Measurements from ENCODE around the gene METTL13.

The METTL13 gene

GRCh38 chr1:171803461-171804022, 22.1 kb downstream of the METTL13 start:
- no peak for DNase-seq

- DNase-seq: no peak
These were observed 24.1 kb downstream of the METTL13 start for GRCh38 chr1:171805395-171806115.

DNA sequence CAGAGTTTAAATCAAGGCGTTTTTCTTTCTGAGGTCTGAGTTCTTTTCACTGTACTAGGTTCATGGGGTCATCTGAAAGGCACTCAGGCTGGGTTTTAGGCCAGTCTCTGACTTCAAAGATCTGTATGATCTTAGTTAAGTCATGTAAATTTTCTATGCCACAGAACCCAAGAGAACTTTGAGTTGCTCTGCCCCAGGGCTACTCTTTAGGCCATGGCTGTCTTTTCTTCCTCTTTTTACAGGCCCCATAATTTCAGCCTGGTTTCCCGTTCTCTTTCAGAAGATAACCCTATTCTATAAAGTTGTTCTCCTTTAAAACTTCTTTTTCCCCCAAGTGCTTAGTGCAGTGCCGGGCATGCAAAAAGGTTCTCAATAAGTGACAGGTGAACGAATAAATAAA, 26.1 kb downstream of the METTL13 start:
- no peak for DNase-seq

DNA sequence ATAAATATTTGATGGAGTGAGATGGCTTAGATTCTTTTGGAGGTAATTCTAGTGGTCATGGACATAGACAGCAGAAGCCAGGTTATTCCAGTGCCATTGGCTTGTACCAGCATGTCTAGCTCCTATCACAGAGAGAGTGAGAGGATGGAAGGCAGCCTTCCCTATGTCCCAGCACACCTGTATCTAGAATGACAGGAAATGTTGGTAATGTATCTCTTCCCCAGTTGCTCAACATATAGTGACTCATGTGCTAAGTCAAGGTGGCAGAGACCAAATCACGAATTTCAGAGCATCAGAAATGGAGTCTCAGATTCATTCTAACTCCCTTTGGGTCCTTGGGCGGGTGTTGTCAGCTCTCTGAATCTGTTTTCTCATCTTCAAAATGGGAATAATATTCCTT, 28.4 kb downstream of the METTL13 start:
- DNase-seq: no peak

DNA sequence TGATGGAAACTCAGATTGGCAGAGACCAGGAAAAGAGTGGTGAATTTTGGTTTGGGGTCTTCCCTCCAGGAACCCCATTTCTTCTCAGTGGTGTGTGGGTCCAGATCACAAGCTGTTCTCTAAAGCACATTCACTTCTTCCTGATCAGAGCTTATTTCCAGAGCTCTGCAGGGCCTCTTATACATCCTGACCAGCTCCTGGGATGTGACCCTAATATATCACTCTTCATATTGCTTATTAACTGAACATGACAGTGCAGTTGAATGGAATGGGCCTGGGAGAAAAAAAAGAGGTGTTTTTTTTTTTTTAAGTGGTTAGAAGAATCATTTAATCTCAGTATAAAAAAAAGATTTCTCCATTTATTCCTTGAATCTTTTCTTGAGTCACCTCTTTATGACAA, 30.2 kb downstream of the METTL13 start:
- DNase-seq: no peak

DNA sequence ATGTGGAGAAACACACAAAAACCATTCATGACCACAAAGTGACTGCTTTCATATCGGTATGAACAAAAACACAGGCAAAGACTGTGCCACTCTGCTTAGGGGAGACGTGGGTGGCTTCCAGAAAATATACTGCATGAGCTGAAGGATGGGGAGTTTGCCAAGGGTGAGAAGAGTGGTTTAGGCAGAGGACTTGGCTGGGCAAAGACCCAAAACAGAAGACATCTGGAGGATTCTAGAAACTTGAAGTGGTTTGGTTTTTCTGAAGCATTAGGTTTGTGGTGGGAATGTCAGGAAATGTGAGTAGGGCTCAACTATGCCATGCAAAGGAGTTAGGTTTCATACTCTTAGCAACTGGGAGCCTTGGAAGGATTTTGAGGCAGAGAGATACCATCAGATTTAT, 33.2 kb downstream of the METTL13 start:
- no peak for DNase-seq

DNA sequence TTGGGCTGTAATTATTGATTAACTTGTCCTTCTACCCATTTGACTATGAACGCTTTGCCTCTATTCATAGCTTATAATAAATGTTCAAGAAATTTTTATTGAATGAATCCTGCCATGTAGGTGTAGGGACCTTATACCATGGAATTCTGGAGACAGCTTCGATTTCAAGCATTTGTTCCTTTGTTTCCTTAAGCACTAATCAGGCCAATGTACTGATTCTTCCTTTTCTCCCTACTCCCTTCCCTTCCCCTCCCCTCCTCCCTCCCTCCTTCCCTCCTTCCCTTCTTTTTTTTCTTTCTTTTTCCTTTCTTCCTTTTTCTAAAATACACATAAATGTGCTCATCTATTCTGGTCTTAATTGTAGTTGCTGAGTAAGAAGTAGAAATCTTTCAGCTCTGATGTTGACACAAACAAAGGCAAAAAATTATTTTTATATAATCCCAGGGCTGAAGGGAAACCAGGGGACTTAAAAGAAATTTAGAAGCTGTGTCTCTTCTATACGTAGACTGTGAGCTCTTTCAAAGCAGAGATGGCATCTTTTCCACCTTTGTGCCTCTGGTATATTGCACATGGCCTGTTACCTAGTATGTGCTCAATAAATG, 34.9 kb downstream of the METTL13 start:
- no peak for DNase-seq

- no peak for DNase-seq
These were observed 36.2 kb downstream of the METTL13 start for GRCh38 chr1:171817511-171818265.

- no peak for DNase-seq
These were observed 38.5 kb downstream of the METTL13 start for GRCh38 chr1:171819946-171820345.

GRCh38 chr1:171826973-171827372, 45.5 kb downstream of the METTL13 start:
- DNase-seq: no peak

DNA sequence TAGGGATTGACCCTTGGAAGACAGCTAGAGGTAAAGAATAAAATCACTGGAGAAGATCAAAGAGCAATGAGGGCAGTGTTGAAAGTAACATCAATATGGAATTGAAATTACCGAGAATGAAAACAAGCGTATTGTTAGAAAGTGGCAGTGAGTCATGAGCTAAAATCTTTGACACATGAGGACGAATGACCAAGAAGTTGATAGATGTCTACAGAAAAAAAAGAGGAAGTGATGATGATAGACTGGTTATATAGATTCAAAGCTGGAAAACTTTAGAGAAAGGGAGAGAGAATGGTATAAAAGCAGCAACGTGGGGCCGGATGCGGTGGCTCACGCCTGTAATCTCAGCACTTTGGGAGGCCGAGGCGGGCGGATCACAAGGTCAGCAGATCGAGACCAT, 47.3 kb downstream of the METTL13 start:
- no peak for DNase-seq

DNA sequence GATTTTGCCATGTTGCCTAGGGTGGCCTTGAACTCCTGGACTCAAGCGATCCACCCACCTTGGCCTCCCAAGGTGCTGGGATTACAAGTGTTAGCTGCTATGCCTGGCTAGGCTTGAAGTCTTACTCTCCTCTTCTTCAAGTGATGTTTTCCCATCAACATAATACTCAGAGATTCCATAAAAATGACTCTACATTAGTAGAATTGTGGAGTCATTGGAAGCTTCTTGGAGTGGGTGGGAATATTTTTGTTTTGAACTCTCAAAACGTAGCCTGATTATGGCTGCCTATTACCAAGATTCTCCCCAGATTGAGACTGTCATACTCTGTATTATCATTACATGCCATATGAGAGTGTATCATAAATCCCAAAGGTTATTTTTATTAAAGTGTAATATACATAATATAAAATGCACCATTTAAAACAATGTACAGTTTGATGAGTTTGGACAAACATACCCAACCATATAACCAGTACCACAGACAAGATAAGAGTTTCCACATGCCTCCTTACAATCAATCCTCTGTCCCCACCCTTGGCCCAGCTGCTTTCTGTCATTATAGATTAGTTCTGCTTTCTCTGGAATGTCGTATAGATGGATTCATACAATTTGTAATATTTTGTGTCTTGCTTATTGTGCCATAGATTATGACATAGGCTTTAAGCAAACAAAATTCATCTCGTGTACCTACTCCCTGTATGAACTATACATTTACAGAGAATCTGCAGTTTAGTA, 51.8 kb downstream of the METTL13 start:
- no peak for DNase-seq

- no peak for DNase-seq
These were observed 53.4 kb downstream of the METTL13 start for GRCh38 chr1:171834821-171835220.

GRCh38 chr1:171835891-171836290, 54.4 kb downstream of the METTL13 start:
- no peak for DNase-seq

- peak; percentile 42 for DNase-seq
These were observed 59.8 kb downstream of the METTL13 start, which contains the start of gene DNM3 for GRCh38 chr1:171841050-171841910. DNM3 (plus strand) TSS chr1:171841498; CDS start chr1:171841657, 159 bp downstream.

DNA sequence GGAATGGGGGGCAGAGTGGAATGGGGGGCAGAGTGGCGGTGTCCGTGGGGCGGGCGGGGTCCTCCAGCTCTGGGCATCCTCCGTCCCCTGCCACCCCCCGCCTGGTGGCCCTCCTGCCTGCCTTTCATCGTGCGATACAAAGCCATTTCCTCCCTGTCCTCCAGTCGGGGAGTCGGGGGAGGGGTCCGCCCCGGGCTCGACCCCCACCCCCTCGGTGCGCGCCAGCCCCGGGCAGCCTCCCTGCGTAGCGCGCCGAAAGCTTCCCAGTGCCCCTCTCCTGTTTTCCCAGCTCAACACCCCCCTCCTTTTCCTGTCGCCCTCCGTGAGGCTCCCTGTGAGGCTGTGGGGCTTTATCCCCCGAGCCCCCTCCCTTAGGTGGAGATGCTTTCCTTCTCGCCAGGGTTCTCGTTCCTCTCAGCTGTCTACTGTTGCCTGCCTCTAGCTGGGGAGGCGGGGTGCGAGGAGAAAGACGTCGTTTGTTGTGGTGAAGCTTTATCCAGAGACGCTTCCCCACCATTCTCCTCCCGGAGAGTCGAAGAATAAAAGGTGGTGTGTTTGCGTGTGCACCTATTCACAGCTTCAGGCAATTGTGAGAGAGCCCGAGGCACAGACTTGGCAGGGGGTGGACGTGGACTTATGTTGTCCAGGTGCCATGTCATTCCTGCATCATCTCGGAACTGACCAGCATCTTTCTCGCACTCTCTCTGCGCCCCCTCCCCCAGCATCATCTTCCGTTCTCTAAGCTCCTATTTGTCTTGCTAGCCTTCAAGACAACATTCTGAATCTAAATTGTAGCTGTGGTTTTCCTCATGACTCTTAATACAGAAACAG, 60.7 kb downstream of the METTL13 start:
- DNase-seq: no peak

DNA sequence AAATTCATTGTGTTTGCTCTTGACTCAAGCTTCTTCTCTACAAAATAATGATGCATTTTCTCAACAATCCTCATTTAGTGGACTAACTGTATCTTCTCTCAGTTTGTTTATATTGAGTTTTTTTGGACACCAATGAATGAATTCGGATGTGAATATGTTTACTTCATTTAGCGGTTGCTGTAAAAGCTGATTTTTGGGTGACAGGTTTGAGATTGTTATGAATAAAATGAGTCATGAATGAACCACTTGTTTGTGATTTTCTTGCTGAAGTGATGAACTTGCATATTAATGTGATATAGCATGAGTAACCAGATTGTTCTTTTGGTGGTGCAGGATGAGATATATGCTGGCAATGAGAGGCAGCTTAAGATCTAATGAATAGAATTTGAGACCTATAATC, 62.9 kb downstream of the METTL13 start:
- no peak for DNase-seq

DNA sequence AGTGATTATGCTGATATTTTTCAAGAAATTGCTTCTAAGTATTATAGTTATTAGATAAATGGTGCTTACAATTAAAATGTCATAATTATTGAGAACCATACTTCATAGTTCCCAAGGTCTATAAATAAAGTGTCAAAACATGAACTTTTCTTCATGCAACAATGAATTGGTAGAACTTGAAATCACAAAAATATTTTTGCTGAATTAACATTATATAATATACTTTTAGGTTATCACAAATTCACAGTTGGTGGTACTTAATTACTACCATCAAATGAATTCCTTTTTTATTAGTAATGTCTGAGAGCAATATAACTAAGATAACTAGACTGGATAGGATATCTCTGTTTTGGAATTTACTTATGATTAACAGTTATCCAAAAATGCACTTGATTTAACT, 64.5 kb downstream of the METTL13 start:
- no peak for DNase-seq
